T47D (cell line): ENCODE measurements around the gene DIPK1B.
"Not testable (repeated sequence)": the region's sequence is repeated elsewhere in the genome, so short reads cannot be mapped to it uniquely, and the experiment has no call there.

Experiments
- DNase-seq, 2 experiments: peaks; one replicate each; pipeline versions ENCODE4 v3.0.0 to v3.0.0-alpha.2; 2011 to 2012; ENCODE audit warnings: low read depth in 1 of 2, low spot score in 1 of 2
- JUND ChIP-seq: IDR thresholded peaks from 2 replicates; pipeline ENCODE4 v1.6.1; 2012; ENCODE audit warnings: low read depth
- in situ Hi-C: cut with HindIII; loops from 2 replicates; pipeline ENCODE4 v1.10.0; 2016; ENCODE audit warnings: low sequenced_read_pairs, low pct_unique_long_range_greater_than_20kb

The DIPK1B gene

GRCh38 chr9:136764301-136764891, 52.0 kb downstream of the DIPK1B start, which contains the start of gene LCN15:
LCN15 (minus strand) TSS chr9:136764518; CDS start chr9:136764488, 30 bp downstream.
- in situ Hi-C loops: no loop called here
- no peak for DNase-seq

GRCh38 chr9:136765041-136765440, 52.7 kb downstream of the DIPK1B start:
- TF ChIP-seq JUND: no peak
- in situ Hi-C loops: no loop called here
- DNase-seq: no peak

More at GRCh38 chr9:136764301-136764891, 52.0 kb downstream of the DIPK1B start, which contains the start of gene LCN15:
- TF ChIP-seq JUND: no peak

DNA sequence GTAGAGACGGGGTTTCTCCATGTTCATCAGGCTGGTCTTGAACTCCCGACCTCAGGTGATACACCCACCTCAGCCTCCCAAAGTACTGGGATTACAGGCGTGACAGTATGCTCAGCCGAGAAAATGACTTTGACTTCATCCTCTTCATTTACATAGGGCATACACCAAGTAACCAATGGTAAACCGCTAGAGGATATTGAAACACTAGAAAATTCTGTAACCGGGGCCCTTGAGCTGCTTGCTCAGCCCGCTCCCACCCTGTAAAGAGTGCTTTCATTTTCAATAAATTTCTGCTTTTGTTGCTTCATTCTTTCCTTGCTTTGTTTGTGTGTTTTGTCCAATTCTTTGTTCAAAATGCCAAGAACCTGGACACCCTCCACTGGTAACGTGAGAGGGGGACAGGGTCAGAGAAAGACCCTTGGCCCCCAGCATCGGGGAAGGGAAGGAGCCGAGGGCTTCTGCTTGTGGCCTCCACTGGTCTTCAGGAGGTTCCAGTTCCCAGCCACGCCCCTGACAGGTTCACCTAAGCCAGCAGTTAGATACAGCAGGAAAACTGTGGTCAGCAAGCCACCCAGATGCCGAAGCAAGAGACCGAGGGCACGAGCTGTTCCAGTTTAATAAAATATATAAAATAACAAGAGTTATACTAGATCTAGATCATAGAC, 53.5 kb downstream of the DIPK1B start:
- DNase-seq, in situ Hi-C loops: not testable (repeated sequence)

GRCh38 chr9:136766410-136767120, 54.2 kb downstream of the DIPK1B start:
- in situ Hi-C loops: not testable (repeated sequence)
- DNase-seq: peak in 1 of 2 experiments; percentile 77

DNA sequence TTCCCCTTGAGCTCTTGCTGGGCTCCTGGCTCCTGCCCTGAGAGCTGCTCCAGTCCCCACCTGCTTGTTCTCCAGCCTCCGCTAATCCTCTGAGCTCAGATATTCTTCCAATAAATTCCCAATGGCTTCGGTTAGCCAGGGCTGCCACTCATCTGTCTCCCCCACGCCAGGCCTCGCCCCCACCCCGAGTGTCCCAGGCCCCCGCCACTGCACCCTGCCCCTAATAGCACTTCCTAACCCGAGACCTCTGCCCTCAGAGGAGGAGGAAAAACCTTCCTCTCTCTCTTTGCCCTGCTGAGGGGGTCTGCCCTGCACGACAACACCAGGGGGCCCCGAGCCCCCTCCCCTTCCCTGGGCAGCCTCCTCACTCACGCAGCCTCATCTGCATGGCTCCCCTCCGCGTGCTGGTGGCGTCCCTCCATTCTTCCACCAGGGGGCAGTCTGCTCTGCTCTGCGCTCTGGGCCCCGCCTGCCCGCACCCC, 57.4 kb downstream of the DIPK1B start:
- DNase-seq: peak; percentile 60 to 80
- TF ChIP-seq JUND: no peak
- in situ Hi-C loops: no loop called here

- in situ Hi-C loops: no loop called here
- no peak for DNase-seq
- no peak for TF ChIP-seq JUND
These were observed 59.6 kb downstream of the DIPK1B start for GRCh38 chr9:136771907-136772415.

- TF ChIP-seq JUND: no peak
- peak; percentile 76 to 84 for DNase-seq
- in situ Hi-C loops: no loop called here
These were observed 61.1 kb downstream of the DIPK1B start for GRCh38 chr9:136773386-136774044.
